ENCODE data around the gene ZDHHC7.

Gene ZDHHC7

GRCh38 chr16:84931107-84931494, 80.2 kb downstream of the ZDHHC7 start:
- no peak for TF ChIP-seq CTCF (IDR thresholded peaks at IDR 0.05; ENCODE audit: low read depth, low read length)
- DNase-seq (ENCODE audit: low read depth in 2 of 2): no peak

GRCh38 chr16:84930298-84931106, 80.8 kb downstream of the ZDHHC7 start:
- H3K4me3 ChIP-seq (replicated peaks in 1 of 2; ENCODE audit: low read depth in 2 of 2, low read length in 2 of 2): no peak overlapping the region
- no peak for TF ChIP-seq CTCF (IDR thresholded peaks at IDR 0.05; ENCODE audit: low read depth, low read length)
- DNase-seq (ENCODE audit: low read depth in 2 of 2): no peak

More at GRCh38 chr16:84931107-84931494, 80.2 kb downstream of the ZDHHC7 start:
- no peak overlapping the region for H3K4me3 ChIP-seq (replicated peaks in 1 of 2; ENCODE audit: low read depth in 2 of 2, low read length in 2 of 2)

DNA sequence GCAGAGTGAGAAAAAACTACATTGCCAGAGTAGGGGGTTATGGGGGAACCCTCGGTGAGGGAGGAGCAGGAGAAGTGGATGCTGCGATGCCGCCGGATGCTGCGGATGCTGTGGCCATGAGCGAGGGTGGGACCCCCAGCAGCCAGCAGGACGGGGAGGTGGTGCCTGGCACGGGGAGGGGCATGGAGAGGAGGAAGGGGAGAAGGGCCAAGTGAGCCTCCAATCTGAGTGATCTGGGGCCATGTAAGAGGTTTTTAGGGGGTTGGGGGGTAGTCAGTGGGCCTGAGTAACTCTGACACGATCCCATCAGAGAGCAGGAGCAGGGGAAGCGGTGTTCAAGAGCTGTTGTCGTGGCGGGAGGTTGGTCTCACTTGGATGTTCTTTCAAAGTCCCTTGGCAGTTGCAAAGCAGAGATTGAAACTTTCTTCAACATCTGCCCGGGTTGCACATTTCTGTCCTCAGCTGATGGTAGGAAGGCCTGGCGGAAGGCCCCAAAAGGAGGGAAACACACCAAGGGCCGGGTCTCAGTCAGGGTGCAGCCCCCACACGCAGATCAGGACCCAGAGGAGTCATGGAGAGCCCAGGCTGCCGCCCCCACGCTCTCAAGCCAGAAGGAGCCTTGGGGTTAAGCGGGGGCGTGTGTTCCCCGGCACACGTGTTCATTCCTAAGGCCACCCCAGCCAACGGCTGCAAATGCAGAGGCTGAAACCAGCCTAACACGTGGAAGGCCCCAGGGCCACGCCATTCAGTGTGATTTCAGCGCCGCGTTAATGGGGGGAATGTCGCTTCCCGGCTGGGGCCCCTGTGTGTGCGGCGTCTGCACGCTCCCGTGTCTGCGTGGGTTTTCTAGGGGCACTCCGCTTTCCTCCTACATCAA, 81.7 kb downstream of the ZDHHC7 start:
- peak in 1 of 2 donors; percentile 22 for DNase-seq (ENCODE audit: low read depth in 2 of 2)
- no peak for TF ChIP-seq CTCF (IDR thresholded peaks at IDR 0.05; ENCODE audit: low read depth, low read length)
- H3K4me3 ChIP-seq (replicated peaks in 1 of 2; ENCODE audit: low read depth in 2 of 2, low read length in 2 of 2): no peak overlapping the region

GRCh38 chr16:84928679-84929420, 82.5 kb downstream of the ZDHHC7 start:
- no peak overlapping the region for H3K4me3 ChIP-seq (replicated peaks in 1 of 2; ENCODE audit: low read depth in 2 of 2, low read length in 2 of 2)
- TF ChIP-seq CTCF (IDR thresholded peaks at IDR 0.05; ENCODE audit: low read depth, low read length): no peak
- peak; percentile 52 to 72 for DNase-seq (ENCODE audit: low read depth in 2 of 2)

DNA sequence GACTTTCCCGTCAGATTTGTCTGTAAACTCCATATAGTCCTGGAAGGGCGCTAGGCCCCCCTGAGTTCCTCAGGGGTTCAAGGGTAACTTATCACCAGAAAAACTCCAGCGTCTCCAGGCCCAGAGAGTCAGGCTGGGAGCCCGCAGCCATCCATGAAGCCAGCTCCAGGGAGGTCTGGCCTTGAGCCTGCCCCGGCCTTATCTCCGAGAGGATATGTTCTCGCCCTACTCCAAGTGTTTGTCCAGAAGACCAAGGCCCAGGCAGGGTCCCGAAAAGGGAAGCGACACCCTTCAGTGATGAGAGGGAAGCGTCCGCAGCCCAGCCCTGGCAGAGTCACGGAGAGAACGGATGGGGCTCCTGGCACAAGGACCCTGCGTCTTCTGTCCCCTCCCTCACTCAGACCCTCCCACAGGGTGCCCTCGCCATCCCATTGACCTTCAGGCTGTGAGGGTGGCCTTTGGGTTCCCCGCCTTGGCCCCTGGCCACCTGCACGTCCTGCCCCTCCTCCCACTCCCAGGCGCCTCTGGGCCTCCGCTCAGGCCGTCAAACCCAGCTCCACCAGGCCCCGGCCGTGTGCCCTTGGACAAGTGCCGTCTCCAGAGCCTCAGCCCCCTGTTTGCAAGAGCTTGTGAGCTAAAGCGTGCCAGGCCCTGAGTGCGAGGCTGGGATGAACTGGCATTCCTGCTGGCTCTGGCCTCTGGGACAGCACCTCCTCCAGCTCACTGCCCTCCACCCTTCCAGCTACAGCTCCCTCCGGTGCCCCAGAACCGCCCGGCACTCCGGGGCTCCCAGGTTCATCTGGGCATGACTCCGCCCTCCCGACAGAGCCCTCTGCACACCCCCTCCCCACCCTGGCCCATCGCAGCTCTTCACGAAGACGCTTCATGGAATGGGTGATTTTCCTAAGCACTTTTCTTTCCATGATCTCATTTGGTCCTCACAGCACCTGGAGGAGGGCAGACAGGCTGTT, 83.4 kb downstream of the ZDHHC7 start:
- no peak overlapping the region for H3K4me3 ChIP-seq (replicated peaks in 1 of 2; ENCODE audit: low read depth in 2 of 2, low read length in 2 of 2)
- no peak for DNase-seq (ENCODE audit: low read depth in 2 of 2)
- no peak for TF ChIP-seq CTCF (IDR thresholded peaks at IDR 0.05; ENCODE audit: low read depth, low read length)

All from cardiac fibroblast (primary cell).